ENCODE results near the gene MDGA2.

GRCh38 chr14:47269756-47270492 is 405.5 kb downstream of the MDGA2 start:
- TF ChIP-seq CTCF (IDR thresholded peaks at IDR 0.05), result no peak
- no peak for TF ChIP-seq POLR2AphosphoS5 (IDR thresholded peaks at IDR 0.05)
- no peak for TF ChIP-seq POLR2A (IDR thresholded peaks at IDR 0.05)

Data from upper lobe of left lung (tissue), 4 donors.